ENCODE measurements around the gene CRKL.

CRKL gene

GRCh38 chr22:20987375-20987774 is 70.2 kb downstream of the CRKL start:
- DNase-seq = no peak

GRCh38 chr22:20988573-20989322 is 71.5 kb downstream of the CRKL start:
- DNase-seq = no peak

GRCh38 chr22:20989323-20990138 is 72.3 kb downstream of the CRKL start:
- no peak for DNase-seq

GRCh38 chr22:20990184-20991180 is 73.3 kb downstream of the CRKL start:
- DNase-seq = no peak

DNA sequence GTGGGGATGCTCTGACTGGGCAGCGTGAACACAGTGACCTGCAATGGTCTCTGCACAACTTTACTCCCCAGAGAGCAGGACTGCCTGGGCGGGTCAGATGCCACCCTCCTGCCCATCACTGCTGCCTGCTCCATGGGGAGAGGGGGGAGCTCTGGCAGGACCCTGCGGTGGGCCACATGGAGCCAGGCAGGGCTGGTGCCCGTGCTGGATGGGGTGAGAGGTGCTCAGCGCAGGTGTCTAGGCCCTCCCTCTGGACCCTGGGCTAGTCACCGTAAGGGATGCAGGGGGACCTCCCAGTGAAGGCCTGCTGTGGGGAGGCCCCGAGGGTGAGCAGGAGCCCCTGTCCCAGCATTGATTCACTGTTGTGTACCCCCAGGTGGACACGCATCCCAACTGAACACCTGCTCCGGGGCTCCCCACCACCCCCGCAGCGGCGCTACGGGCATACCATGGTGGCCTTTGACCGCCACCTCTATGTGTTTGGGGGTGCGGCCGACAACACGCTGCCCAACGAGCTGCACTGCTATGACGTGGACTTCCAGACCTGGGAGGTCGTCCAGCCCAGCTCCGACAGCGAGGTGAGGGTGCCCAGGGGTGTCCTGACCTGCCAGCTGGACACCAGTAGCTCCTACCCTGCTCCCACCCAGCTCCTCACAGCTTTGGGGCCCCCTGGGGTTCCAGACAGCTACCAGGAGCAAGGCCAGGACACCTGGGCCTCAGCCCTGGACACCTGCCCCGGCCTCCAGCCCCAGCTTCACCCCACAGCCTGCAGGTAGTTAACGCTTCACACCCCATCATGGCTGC is 74.2 kb downstream of the CRKL start:
- no peak for DNase-seq

- no peak for DNase-seq
Observed at GRCh38 chr22:20992056-20992442, 74.8 kb downstream of the CRKL start.

DNA sequence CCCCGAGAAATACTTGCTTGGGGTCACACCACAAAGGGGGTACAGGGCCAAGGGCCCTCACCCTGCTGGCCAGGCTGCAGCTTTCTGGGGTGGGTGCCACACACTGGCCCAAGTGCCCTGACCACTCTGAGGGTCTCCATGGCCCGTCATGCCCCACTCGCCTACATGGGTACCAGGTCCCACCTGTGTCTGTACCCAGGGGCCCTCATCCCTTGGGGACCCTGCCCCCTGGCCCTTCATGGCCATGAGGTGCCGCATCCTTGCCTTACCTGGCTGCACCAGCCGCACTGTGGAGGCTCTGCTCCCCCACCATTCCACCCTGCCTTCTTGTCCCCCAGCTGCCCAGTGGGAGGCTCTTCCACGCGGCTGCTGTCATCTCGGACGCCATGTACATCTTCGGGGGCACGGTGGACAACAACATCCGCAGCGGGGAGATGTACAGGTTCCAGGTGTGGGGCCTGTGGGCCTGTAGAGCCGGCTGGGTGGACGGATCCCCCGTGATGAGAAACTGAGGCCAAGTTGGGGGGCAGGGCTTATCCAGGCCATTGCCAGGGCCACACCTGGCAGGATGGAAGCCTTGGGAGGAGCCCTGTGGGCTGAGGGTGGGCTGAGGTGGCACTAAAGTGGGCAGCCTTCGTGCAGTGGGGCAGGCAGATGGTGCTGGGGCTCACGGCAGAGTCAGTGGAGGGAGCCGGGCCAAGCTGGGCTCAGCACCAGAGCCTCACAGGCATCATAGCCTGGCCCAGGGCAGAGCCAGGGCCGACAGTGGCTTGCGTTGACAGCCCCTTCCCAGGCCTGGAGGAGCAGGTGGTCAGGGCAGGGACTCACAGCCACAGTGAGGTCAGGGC is 75.5 kb downstream of the CRKL start:
- no peak for DNase-seq

- no peak for DNase-seq
Observed at GRCh38 chr22:20993304-20994127, 76.3 kb downstream of the CRKL start.

GRCh38 chr22:20994128-20994901 is 77.1 kb downstream of the CRKL start:
- DNase-seq = no peak

DNA sequence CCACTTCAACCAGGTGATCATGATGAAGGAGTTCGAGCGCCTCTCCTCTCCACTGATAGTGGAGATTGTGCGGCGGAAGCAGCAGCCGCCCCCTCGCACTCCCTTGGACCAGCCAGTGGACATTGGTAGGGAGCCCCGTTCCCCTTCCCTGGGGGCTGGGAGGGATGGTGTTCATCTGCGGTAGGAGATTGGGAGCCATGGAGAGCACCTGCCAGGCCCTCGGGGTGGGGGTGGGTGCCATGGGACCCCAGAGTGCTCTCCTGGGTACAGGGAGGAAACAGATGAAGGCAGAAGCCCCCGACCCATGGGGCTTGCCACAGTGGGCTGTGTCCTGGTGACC is 77.7 kb downstream of the CRKL start:
- no peak for DNase-seq

DNA sequence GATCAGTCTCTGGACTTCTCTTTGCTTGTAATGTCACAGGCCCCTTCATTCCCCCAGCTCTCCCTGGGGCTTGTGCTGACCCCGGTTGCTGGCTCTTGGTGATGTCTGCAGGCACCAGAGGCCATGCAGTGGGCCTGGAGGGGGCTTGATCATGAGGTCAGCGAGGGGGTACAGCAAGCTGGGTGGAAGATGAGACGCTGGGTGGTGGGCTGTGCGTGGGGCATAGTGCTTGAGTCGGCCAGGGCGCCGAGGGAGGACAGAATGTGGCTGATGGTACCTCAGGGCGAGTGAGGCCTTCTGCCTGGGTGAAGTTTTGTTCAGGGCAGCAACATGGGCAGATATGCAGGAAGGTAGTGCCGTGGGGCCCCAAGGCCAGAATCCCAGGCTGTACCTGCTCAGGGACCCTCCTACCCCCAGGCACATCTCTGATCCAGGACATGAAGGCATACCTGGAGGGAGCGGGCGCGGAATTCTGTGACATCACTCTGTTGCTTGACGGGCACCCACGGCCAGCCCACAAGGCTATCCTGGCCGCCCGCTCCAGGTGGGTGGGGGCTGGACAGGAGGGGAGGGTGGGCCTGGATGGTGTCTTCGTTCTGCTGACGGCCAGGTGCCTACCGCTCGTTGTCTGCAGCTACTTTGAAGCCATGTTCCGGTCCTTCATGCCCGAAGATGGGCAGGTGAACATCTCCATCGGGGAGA is 78.3 kb downstream of the CRKL start:
- DNase-seq = no peak

DNA sequence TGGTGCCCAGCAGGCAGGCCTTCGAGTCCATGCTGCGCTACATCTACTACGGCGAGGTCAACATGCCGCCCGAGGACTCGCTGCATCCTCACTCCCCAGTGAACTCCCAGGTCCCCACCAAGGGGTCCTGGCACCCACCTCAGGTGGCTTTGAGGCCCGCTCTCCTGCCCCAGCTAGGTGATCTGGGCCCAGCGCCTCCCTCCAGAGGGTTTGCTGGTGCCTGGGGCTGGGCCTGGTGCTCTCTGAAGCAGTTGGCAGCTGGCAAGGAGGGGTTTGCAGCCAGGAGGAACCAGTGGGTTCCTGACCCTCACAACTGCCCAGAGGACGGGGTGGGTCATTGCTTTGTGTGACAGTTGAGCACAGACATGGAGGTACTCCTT is 78.8 kb downstream of the CRKL start:
- no peak for DNase-seq

DNA sequence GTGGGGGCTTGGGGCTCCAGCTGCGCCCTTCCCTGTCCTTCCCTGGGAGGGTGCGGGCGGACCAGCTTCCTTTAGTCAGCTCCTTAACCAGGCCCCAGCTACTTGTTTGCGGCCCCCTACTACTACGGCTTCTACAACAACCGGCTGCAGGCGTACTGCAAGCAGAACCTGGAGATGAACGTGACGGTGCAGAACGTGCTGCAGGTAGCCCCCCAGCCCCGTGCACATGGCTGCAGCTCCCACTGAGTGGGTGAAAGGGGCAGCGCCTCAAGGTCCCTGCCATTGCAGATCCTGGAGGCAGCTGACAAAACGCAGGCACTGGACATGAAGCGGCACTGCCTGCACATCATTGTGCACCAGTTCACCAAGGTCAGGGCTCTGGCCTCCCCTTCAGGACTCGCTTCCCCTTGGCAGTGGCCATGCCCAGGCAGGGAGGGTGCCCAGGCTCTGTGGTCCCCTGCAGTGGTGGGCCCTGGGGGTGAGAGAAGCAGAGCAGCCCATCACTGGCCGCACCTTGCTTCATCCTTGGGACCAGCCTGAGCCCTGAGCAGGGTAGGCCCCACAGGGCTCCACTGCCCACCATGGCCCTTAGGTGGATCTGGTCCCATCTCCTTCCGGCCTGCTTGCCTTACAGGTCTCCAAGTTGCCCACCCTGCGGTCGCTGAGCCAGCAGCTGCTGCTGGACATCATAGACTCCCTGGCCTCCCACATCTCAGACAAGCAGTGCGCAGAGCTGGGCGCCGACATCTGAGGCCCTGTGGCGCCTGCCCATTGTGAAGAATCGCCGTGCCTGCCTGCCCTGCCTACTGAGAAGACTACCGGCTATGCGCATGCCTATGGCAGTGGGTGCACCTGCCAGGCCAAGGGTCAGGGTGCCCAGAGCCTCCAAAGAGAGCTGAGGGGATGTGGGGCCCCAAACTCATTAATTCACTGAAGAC is 79.7 kb downstream of the CRKL start:
- no peak for DNase-seq

DNA sequence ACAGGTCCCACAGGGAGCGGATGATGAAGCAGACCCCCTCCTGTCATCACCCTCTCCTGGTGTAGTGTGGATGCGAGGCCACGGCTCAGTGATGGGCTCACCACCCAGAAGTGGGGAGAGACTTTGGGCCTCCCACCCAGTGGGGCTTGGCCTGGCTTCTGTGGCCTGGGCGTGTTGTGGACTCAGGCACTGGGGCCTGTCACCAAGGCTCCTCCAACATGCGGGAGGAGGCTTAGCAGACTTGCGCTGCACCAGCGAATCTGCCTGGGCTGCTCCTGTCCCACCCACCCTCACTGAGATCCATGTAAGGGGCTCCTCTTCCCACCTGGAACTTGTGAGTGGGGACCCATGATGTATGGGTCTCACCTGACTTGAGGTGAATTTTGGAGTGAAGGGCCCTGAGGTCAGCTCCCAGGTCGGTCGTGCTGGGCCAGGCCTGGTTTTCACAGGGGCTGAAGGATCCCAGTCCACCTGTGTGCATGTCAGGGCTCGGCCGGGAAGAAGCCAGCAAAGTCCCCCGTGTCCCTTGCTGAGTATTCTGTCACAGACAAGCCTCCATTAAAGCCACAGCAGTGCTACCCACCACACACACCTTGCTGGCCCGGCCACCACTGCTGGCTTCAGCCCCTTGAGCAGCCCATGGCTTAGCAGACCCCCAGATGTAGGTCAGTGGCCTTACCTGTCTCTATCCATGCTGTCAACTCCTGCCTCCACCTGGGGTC is 80.5 kb downstream of the CRKL start:
- DNase-seq = no peak

DNA sequence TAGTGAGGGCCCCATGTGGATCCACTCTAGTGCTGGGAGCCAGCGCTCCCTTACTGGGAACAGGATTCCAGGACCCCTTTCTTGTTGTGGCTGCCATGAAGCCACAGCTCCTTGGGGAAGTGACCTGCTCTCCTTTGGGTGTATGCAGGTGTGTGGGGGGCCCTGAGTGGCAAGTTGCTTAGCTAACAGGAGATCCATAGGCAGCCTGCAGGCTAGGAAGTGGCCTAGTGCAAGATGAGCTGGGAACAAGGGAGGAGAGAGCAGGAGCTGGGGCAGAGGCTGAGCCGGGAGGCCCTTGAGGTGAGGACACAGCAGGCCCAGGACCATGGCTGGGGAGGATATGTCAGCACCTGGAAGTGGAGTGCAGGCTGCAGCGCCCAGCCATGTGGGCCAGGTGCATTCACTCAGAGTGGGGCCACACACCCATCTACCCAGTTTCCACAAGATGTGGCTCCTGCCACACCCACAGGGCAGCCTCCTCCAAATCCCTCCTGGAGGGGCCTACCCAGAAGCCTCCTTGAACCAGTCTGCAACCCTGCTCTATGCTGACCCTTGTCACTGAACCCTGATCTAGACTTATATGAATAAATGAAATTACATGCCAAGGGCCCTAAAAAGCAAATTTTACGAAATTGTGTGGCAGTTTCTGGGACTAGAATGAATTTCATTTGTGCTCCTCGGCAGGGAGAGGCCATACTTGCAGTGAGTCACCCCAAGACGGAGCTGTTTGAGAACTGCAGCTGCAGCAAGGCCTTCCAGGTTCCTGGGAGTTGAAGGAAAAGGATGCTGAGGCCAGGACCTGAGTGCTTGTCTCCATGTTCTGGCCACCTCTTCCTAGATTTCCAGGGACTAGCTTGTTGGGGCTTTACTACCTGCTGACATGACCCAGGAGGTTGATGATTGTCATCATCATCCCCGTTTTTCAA is 81.5 kb downstream of the CRKL start:
- DNase-seq = no peak

All from NCI-H1694 (cell line).